ENCODE data around the gene WDR90. TPM values are rescaled to one million over a fixed set of nuclear protein-coding genes. Genes with fewer than 3 reads are reported as not detected.
A peak's percentile ranks its signal among the peaks of the same experiment; 100 is the strongest.

Gene WDR90
- total RNA-seq, 4 donors from 2014 or later = 26.9 to 83.7 (median 54.1) TPM

DNA sequence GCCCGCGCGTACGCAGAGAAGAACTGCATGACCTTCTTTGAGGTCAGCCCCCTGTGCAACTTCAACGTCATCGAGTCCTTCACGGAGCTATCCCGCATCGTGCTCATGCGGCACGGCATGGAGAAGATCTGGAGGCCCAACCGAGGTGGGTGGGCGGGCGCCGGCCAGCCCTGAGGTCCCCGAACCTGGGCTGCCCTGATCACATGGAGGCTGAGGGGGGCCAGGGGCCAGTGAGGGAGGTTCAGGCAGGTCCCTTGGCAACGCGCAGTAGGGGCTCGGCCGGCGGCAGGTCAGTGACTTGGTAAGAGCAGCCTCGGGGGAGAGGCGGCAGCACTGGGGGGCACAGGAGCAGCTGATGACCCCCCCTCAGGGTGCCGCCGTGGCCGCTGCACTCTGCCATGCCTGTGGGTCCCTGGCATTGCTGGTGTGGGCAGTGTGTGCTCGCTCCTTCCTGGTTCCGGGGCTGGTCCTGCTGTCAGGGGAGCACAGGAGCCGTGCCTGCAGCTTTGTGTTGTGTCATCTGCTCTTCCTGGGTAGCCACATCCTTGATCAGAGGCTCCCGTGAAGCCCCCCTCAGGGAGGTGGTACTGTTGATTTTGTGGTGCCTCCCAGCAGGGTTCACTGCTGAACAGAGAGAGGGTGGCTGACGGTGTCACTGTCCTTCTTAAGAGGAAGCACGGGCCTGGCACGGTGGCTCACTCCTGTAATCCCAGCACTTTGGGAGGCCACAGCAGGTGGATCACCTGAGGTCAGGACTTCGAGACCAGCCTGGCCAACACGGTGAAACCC is 23.0 kb upstream of the WDR90 start:
- Histone ChIP-seq H3K27ac (peak overlapping the region in 1 of 4 donors; percentile 36), H3K4me3 (no peak overlapping the region), H3K4me1 (peaks cover 0 to 51% (median 23%) of the 10 kb centered on the region in 4 donors), H3K36me3 (peaks cover 0 to 41% (median 3%) of the 10 kb centered on the region in 3 donors), H3K27me3 (no peaks in the 10 kb centered on the region), H3K9me3 (no peaks in the 10 kb centered on the region)
- DNase-seq (ENCODE audit: low spot score in 2 of 2) = no peak
- no peak for TF ChIP-seq EP300 (IDR thresholded peaks at IDR 0.05)
- TF ChIP-seq, protein P1, sequence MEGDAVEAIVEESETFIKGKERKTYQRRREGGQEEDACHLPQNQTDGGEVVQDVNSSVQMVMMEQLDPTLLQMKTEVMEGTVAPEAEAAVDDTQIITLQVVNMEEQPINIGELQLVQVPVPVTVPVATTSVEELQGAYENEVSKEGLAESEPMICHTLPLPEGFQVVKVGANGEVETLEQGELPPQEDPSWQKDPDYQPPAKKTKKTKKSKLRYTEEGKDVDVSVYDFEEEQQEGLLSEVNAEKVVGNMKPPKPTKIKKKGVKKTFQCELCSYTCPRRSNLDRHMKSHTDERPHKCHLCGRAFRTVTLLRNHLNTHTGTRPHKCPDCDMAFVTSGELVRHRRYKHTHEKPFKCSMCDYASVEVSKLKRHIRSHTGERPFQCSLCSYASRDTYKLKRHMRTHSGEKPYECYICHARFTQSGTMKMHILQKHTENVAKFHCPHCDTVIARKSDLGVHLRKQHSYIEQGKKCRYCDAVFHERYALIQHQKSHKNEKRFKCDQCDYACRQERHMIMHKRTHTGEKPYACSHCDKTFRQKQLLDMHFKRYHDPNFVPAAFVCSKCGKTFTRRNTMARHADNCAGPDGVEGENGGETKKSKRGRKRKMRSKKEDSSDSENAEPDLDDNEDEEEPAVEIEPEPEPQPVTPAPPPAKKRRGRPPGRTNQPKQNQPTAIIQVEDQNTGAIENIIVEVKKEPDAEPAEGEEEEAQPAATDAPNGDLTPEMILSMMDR (IDR thresholded peaks at IDR 0.05) = no peak
- TF ChIP-seq POLR2A (IDR thresholded peaks at IDR 0.05) = no peak
- WGBS, 2 donors = 92 to 93% methylated on average over 28 to 32 of the region's 35 CpGs

GRCh38 chr16:626787-627453 is 22.2 kb upstream of the WDR90 start:
- peaks cover 0 to 49% (median 25%) of the 10 kb centered on the region in 4 donors for H3K4me1 ChIP-seq
- no peak overlapping the region for H3K4me3 ChIP-seq
- H3K9me3 ChIP-seq = no peaks in the 10 kb centered on the region
- no peak for TF ChIP-seq POLR2A (IDR thresholded peaks at IDR 0.05)
- TF ChIP-seq, protein P1 (IDR thresholded peaks at IDR 0.05) = no peak
- no peak for TF ChIP-seq EP300 (IDR thresholded peaks at IDR 0.05)
- no peaks in the 10 kb centered on the region for H3K27me3 ChIP-seq
- H3K27ac ChIP-seq = peak overlapping the region in 2 of 4 donors; percentile 17 to 73
- peaks cover 0 to 41% (median 3%) of the 10 kb centered on the region in 3 donors for H3K36me3 ChIP-seq
- DNase-seq (ENCODE audit: low spot score in 2 of 2) = no peak
- WGBS, 2 donors = 84 to 87% methylated on average over 26 to 28 of the region's 29 CpGs

DNA sequence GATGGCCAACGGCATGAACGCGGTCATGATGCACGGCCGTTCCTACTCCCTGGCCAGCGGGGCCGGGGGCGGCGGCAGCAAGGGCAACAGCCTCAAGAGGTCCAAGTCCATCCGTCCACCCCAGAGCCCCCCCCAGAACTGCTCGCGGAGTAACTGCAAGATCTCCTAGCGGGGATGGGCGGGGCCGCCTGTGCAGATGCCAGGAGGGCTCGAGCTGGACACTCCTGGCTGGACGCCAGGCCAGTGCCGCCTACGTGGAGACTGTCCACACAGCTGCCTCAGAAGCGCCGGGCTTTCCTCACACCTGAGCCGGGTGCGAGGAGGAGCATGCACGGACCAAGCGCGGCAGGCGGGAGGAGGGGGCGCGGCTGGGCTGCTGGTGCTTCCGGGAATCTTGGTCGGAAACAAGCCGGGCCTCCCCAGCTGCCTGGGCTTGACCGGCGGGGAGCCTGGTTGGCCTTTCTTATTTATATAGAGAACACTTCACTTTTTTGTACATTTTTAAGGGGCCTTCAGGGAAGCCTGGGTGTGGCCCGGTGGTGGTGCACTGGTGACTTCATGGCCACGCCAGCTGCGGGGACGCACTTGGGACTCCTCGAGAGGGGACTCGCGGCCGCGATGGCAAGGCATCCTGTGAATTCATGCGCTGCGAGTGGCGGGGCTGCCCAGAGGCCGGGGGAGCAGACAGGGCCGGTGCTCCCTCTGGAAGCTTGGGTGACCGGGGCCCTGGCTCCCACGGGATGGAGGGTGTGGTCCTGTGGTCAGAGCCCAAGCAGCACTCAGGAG is 21.5 kb upstream of the WDR90 start:
- WGBS, 2 donors = 78 to 88% methylated on average over 45 to 50 of the region's 50 CpGs

DNA sequence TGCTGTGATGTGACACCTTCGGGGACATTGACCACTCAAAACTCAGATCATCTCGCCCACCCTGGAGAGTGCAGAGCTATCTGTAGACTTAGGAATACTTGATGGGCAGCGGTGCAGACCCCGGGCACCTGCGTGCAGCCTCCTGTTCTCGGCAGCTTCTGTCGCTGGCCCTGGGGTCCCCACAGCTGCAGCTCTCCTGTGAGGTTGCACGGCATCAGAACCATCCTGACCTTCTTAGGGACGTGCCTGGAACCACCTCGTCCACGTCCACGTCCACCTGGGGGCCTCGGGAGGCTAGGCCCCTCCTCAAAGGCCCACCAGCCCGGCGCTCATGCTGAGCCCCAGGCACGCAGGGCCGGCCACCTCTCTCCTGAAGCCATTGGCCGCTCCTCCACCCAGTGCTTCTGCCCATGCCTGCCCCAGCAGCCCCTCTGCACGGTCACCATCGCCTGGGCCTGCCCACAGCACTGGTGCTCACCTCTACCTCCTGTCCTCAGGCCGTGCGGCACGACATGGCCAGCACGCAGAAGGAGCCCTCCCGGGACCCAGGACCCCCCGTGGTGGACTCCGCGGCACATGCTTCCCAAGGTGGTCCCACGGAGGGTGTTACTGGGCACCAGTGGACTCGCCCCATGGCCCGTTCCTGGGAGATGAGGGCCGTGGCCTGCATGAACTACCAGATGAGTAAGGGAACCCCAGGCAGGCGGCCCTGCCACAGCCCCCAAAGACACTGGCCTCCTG is 20.7 kb upstream of the WDR90 start:
- TF ChIP-seq POLR2A (IDR thresholded peaks at IDR 0.05) = no peak
- TF ChIP-seq EP300 (IDR thresholded peaks at IDR 0.05) = no peak
- TF ChIP-seq, protein P1 (IDR thresholded peaks at IDR 0.05) = no peak
- H3K36me3 ChIP-seq = peaks cover 2 to 57% (median 3%) of the 10 kb centered on the region in 3 donors
- H3K4me3 ChIP-seq = no peak overlapping the region
- peak overlapping the region in 2 of 4 donors; percentile 76 to 87 for H3K27ac ChIP-seq
- no peaks in the 10 kb centered on the region for H3K9me3 ChIP-seq
- H3K4me1 ChIP-seq = peaks cover 0 to 44% (median 25%) of the 10 kb centered on the region in 4 donors
- no peak for DNase-seq (ENCODE audit: low spot score in 2 of 2)
- 91 to 92% methylated on average over 29 to 33 of the region's 33 CpGs for WGBS, 2 donors
- H3K27me3 ChIP-seq = no peaks in the 10 kb centered on the region

More for the DNA sequence above, 21.5 kb upstream of the WDR90 start:
- Histone ChIP-seq H3K4me3 (no peak overlapping the region), H3K27me3 (no peaks in the 10 kb centered on the region), H3K36me3 (peaks cover 0 to 48% (median 3%) of the 10 kb centered on the region in 3 donors), H3K27ac (peak overlapping the region in 2 of 4 donors; percentile 17 to 73), H3K9me3 (no peaks in the 10 kb centered on the region), H3K4me1 (peaks cover 0 to 44% (median 25%) of the 10 kb centered on the region in 4 donors)
- no peak for TF ChIP-seq EP300 (IDR thresholded peaks at IDR 0.05)
- TF ChIP-seq, protein P1 (IDR thresholded peaks at IDR 0.05) = no peak
- TF ChIP-seq POLR2A (IDR thresholded peaks at IDR 0.05) = no peak
- DNase-seq (ENCODE audit: low spot score in 2 of 2) = no peak
